NCI-H748 (cell line): ENCODE data around the gene NTM.
A peak's percentile ranks its signal among the peaks of the same experiment; 100 is the strongest.

Source experiments
- DNase-seq: peaks from one replicate; lab custom pipeline; 2025; ENCODE audit not compliant: unreplicated experiment; lab: John Stamatoyannopoulos, UW

Gene NTM

GRCh38 chr11:131809203-131809918 lies 438.9 kb downstream of the NTM start:
- DNase-seq = no peak

- no peak for DNase-seq
Measured at GRCh38 chr11:131810541-131810940, 440.1 kb downstream of the NTM start.

GRCh38 chr11:131811383-131811782 lies 441.0 kb downstream of the NTM start:
- peak; percentile 30 for DNase-seq

- DNase-seq = peak; percentile 22
Measured at GRCh38 chr11:131814108-131814507, 443.7 kb downstream of the NTM start.

- no peak for DNase-seq
Measured at GRCh38 chr11:131815590-131815989, 445.2 kb downstream of the NTM start.

- no peak for DNase-seq
Measured at GRCh38 chr11:131816051-131816450, 445.6 kb downstream of the NTM start.

GRCh38 chr11:131817687-131818188 lies 447.3 kb downstream of the NTM start:
- peak; percentile 89 for DNase-seq

GRCh38 chr11:131819865-131820264 lies 449.4 kb downstream of the NTM start:
- no peak for DNase-seq

- DNase-seq = no peak
Measured at GRCh38 chr11:131822506-131822905, 452.1 kb downstream of the NTM start.

- DNase-seq = peak; percentile 67
Measured at GRCh38 chr11:131823772-131824171, 453.4 kb downstream of the NTM start.

- DNase-seq = no peak
Measured at GRCh38 chr11:131824771-131825170, 454.4 kb downstream of the NTM start.

- DNase-seq = no peak
Measured at GRCh38 chr11:131827430-131827829, 457.0 kb downstream of the NTM start.

GRCh38 chr11:131829725-131830124 lies 459.3 kb downstream of the NTM start:
- no peak for DNase-seq

- no peak for DNase-seq
Measured at GRCh38 chr11:131832079-131832478, 461.7 kb downstream of the NTM start.

GRCh38 chr11:131833366-131833765 lies 463.0 kb downstream of the NTM start:
- no peak for DNase-seq

GRCh38 chr11:131837562-131837961 lies 467.1 kb downstream of the NTM start:
- DNase-seq = no peak

GRCh38 chr11:131838016-131838415 lies 467.6 kb downstream of the NTM start:
- DNase-seq = no peak

GRCh38 chr11:131839326-131839725 lies 468.9 kb downstream of the NTM start:
- no peak for DNase-seq

GRCh38 chr11:131840545-131840944 lies 470.1 kb downstream of the NTM start:
- DNase-seq = no peak

GRCh38 chr11:131841028-131841427 lies 470.6 kb downstream of the NTM start:
- no peak for DNase-seq

GRCh38 chr11:131841925-131842635 lies 471.7 kb downstream of the NTM start:
- no peak for DNase-seq

- no peak for DNase-seq
Measured at GRCh38 chr11:131845255-131845654, 474.8 kb downstream of the NTM start.
